GM18517 (cell line): ENCODE data around the gene KRTAP6-3.

Experiments used
- ATAC-seq: cut with Tn5 transposase; IDR thresholded peaks from one replicate; pipeline ENCODE4 v1.9.1; 2021; ENCODE audit warnings: mild to moderate bottlenecking, moderate library complexity; ENCODE audit not compliant: unreplicated experiment

KRTAP6-3 gene, protein sequence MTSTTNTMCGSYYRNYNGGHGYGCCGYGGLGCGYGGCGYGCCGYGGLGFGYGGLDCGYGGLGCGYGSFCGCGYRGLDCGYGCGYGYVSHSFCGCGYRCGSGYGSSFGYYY

DNA sequence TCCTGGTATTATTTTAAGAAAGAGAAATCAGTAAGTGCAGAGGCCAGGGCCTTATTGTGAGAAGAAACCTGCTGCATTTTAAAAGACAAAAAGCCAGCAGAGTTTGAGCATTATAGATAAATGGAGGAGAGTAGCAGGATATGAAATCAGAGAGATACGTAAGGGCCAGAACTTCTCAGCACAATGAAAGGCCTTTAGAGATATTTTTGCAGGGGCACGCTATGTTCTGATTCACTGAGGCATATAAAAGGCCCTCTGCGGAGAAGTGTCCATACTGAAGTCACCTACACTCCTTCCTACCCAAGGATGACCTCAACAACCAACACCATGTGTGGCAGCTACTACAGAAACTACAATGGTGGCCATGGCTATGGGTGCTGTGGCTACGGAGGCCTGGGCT lies at the start of gene KRTAP6-3:
Gene KRTAP6-3, plus strand, starts transcription at position 301 of the 400 bp plus-strand sequence. Its CDS starts 6 bp downstream, at position 307.
- ATAC-seq, result no peak

DNA sequence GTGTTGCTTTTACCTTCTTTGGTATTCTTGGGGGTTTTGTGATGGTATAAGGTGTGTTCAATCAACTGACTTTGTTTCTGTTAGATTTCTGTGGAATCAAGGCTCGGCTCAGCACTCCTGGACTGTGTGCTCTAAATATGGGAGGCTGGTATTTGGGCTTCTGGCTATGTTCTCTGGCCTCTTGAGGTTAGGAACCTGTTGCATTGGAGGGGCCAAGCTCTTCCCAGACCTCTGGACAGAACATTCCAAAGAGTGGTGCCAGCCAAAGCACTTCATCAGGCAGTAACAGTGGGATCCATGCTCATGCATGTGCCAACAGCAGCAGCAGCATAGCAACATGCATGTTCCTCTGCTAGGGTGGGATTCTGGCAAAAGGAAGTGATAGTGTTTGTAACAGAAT lies 39.5 kb upstream of the KRTAP6-3 start:
- ATAC-seq, result no peak

DNA sequence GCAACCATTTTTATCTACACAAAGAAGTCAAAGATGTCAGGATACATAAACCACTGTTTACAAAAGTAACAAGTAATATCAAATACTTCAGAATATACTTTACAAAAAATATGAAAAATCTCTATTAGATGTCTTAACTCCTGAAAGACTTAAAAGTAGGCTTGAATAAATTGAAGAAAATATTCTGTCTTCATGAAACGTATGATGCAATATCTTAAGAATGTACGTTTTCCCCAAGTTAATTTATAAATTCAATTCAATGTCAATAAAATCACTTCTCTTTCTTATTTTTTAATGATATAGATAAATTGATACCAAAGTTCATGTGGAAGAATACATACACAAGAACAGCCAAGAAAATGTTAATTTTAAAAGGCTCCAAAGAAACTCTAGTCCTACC lies 37.1 kb upstream of the KRTAP6-3 start:
- no peak for ATAC-seq

DNA sequence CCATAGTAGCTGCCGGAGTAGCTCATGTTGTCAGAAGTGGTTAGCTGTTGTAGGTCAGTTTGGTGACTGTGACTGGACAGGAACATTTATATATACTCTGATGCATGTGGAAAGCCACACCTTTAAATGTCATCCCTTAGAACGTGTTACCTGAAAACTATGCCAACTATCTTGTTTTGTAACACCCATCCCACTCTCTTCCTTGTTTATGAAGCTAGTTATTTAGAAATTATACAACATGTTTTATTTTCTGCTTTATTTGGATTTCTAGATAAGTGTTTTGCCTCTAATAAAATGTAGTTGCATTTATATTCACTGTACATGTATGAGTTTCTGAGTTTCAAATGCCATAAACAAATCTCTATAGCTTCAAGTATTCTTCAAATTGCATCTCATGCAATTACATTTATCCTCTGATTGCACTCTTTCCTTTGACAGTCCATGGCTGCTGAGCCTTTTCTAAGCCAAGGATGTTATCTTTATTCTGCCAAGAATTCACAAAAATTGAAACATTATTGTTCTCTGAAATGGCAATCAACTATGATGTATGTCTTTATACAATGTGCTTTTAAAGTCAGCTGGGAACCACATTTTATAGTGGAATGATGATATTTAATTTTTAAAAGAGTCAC lies 30.9 kb upstream of the KRTAP6-3 start, which contains the start of gene KRTAP19-7:
Gene KRTAP19-7, minus strand, starts transcription at position 51 of the 632 bp plus-strand sequence. Its CDS starts 25 bp downstream, at position 26.
- ATAC-seq, result no peak

DNA sequence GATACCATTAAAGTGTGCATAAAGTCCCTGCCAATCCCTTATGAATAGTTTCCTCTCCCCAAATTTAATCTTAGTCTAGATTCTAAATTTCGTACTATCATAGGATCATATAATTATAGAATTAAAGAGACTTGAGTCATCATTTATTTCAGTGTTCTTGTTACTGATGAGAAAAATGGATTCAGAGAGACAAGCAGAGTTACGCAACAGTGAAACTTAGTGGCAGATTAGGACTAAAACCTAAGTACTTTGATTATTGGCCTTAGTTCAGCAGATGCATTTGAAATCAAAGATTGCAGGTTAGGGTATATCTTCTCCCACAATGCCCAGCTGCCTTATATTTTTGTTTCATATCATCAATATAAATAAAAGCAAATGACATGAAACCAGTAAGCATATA lies 30.3 kb upstream of the KRTAP6-3 start:
- ATAC-seq, result no peak

DNA sequence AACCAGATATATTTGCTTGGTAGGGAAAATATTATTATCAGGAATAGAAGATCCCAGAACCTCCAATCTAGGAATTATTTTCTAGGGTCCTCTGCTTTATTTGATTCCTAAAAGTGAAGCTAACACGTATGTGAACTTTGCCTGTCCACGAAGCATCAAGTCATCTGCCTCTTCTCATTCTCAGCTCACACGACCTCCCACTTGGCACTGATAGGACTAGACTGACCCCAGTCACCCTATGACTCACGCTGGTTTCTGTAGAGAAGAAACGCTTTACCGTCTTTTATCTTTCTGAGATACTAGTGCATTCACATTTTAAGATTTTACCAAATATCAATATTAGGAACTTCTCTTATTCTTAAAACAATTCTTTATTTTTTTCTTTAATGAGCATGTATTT lies 29.2 kb upstream of the KRTAP6-3 start:
- ATAC-seq, result no peak

DNA sequence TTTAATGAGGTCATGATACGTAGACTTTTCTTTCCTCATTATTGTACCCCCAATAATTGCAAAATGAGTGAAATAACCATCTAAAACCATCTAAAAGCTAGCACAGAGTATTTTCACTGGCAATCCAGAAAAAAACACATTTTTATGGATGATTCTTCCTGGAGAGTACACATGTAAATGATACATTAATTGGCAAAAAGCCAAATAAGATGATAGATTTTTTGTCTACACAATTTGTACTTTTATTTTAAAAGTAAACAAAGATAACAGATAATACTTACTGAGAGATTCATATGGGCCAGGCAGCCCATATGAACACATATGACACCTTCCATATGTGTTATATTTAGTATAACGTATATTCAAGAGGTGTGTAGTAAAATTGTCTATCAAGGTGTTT lies 28.6 kb upstream of the KRTAP6-3 start:
- no peak for ATAC-seq

DNA sequence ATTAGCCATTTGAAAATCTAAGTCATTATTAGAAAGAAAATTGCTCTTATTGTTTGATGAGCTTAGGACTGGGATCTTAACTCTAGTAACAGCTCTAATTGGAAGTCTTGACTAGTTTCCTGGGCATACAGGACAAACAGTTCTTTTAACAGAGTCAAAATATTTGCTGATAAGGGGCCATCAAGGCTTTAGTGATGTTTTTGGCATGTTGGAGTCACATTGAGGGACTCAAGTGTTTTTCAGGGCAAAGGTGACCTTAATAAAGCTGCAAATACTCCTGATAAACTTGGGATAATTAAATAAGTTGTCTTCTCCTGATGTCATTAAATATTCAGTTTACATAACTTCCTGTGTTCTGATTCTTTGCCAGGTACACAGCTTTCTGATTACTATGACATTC lies 24.6 kb upstream of the KRTAP6-3 start:
- ATAC-seq, result no peak

DNA sequence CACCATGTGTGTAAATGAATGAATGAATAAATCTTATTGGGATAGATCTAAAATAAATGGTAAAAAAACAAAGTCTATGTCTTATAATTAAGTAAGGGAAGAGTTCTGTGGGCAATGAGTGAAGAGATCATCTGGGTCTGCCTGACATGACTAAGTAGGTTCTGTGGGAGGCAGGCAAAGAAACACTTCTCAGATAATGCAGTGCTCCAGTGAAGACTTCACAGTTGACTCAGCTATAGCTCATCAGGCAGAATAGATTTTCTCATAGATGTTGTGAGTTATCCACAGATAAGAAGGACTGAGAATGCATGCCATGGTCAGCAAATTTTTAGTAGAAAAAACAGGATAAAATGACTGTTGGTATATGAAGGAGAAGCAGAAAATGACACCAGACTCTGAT lies 14.5 kb upstream of the KRTAP6-3 start:
- no peak for ATAC-seq

DNA sequence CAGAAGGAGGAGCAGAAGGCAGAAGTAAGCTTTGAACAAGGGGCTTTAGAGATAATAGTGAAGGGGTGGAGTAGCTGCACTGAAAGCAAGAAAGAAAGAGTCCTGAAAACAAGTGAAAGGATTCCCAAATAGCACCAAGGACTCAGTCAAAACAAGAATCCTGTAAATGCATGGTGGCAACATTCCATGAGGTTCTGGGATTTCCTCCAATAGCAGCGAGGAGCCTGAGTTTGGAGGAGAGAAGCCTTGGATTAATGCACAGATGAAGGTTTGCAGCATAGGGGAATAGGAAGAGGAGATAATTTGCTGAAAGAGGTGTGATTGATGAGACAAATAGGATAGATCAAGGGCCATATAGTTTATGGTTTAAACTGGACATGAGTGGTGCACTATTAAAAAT lies 12.9 kb upstream of the KRTAP6-3 start:
- ATAC-seq, result no peak

DNA sequence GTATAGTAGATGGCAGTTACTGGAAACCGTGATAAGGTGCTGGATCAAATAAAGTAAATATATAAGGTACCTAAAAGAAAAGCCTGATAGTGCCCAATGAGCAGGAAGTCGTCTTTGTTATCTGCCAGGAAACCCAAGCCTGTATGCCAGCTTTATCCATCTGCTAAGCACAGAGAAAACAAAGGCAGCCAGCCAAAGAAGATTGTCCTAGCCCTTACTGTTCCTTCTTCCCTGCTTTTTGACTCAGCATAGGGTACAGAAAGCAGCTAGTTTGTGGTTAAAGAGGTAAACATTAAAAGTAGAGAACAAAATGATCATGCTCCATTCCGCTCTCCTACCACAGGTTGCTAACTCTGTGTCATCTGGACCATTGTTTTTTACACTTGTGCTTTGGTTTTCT lies 12.1 kb upstream of the KRTAP6-3 start:
- no peak for ATAC-seq

DNA sequence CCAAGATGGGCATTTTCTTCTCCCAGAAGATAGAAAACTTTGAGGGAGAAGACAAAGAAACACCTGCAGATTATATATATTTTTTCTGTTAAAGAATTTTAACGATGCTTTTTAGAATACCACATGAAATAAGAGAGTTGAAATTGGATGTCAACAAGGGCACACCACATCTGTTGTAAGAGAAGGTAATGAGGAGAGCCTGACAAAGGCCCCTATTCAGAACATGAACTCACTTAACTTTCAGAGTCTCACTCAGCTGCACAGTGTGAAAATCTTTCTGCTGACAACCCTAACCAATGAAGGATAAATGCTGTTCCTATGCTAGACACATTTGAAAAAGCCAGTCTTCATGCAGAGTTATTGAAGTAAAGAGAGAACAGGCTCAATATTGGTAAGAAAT lies 9.4 kb upstream of the KRTAP6-3 start:
- no peak for ATAC-seq

DNA sequence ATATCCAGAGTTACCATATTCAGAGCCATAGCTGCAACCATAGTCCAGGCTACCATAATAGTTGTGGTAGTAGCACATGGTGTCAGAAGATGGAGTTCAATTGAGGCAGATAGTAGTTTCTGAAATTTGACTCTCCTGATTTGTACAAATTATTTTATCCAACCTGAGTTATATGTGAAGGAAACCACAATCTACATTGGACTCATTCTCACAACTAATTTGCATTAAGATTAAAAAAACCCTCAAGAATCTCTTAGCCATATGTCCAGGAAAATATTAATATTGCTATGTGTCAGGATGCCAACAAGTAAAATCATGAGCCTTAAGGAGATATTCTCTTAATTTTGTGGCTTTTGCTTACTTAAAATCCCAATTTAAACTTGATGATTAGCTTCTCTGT lies 1.9 kb upstream of the KRTAP6-3 start, which contains the start of gene KRTAP22-2:
Gene KRTAP22-2, minus strand, starts transcription at position 101 of the 400 bp plus-strand sequence.
- no peak for ATAC-seq

DNA sequence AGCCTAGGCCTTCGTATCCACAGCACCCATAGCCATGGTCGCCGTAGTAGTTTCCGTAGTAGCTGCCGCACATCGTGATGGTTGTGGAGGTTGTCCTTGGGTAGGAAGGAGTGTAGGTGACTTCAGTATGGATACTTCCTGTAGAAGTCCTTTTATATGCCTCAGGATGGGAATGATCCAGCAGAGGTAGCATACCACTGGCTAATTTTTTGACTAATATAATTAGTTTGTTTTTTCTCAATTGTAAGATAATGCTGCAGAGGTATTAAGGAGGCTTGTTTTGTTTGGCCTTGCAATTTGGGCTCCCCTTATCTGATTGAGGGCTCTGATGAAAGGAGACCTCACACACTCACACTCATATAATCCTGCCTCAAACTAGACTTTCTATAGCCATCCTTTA lies 6.6 kb downstream of the KRTAP6-3 start, which contains the start of gene KRTAP6-2:
Gene KRTAP6-2, minus strand, starts transcription at position 101 of the 400 bp plus-strand sequence. Its CDS starts 28 bp downstream, at position 73.
- no peak for ATAC-seq

DNA sequence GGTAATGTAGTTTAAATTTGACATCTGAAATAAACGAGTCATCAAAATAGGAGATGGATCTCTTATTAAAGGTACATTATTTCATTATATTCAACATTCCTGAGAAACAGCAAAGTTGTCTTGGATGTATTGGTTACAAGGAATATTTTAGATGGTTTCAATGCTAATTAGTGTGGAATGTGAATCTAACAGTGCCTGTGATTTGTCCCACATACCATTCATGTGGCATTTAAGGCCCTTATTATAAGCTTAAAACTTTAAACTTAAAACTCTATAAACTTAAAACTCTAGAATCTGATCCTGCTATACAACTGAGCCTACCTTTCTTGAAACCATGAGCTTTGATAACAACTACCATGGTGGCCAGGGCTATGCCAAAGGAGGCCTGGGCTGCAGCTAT lies 8.5 kb downstream of the KRTAP6-3 start, which contains the start of gene KRTAP22-1:
Gene KRTAP22-1, plus strand, starts transcription at position 301 of the 400 bp plus-strand sequence.
- ATAC-seq, result no peak

DNA sequence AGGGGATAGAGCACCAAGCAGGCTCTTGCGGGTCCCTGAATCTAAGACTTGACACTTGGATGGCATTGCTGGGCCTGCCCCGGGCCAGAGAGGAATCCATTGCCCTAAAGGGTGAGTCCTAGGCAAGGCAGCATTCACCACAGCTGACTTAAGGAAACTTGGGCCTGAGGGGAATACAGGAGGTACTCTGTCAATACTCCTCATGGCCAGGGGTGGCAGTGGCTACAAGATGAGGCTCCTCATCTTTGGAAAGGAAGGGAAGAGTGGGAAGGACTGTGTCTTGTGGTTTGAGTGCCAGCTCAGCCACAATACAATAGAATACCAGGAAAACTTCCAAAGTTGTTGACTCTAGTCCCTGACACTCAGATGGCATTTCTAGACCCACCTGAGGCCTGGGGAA lies 13.7 kb downstream of the KRTAP6-3 start:
- no peak for ATAC-seq

DNA sequence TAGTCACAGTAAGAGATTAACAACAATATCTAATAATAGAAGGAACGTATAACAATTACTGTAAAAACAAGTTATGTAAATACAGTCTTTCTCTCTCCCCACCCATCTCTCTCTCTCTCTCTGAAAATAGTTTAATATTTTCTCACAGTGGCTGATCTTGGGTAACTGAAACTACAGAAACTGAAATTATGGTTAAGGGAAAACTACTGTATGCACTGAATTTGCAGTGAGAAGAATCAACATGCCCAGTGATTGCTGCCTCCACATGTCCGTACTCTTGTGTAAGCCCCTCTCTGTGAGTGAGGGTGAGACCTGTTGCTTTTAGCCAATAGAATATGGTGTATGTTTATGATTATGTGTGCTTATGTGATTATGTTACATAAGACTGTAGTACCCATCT lies 19.9 kb downstream of the KRTAP6-3 start:
- no peak for ATAC-seq

DNA sequence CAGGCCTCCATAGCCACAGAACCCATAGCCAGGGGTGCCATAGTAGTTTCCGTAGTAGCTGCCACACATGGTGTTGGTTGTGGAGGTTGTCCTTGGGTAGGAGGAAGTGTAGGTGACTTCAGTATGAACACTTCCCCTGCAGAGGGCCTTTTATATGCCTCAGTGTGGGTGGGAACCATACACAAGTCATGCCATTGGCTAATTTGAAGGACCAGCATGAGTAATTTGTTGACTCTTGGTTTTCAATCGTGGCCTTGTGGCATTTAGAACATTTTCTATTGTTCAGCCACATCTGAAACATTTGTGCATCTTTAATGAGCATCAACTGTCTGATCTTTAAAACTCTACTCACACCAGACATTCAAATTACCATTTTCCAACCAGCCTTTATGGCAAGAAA lies 21.6 kb downstream of the KRTAP6-3 start, which contains the start of gene KRTAP6-1:
Gene KRTAP6-1, minus strand, starts transcription at position 95 of the 400 bp plus-strand sequence. Its CDS starts 26 bp downstream, at position 69.
- no peak for ATAC-seq

DNA sequence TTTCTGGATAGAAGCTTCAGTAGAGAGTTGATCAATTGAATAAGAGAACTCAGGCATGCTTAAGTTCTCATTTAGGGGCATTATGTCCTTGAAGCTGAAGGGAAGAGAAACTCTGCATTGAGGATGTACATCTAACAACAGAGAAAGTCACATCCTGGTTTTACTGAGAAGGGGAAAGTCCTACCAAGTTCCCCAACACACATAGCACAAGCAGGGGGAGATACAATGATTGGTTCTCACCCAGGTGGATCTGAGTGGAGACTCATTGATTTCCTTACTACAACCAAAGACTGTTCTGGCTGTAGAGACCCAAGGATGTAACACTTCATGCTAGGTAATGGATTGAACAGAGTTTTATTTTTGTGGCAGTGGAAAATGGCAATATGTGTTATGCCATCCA lies 23.0 kb downstream of the KRTAP6-3 start:
- no peak for ATAC-seq

DNA sequence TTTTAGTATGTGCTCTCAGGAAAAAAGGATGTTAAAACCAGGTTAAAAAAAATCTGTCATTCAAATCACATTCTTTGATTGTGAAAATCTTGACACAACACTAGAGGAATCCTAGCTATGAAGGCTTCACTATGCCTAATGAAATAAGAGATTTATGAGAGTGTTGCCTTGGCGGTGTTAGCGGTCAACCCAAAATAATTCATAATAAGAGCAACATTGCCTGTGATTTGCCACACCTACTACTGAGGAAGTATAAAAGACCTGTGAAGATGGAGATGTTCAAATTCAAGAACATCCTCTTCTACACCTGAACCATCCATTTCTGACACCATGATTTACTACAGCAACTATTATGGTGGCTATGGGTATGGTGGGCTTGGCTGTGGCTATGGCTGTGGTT lies 23.9 kb downstream of the KRTAP6-3 start, which contains the start of gene KRTAP20-1:
Gene KRTAP20-1, plus strand, starts transcription at position 301 of the 400 bp plus-strand sequence. Its CDS starts 30 bp downstream, at position 331.
- no peak for ATAC-seq

DNA sequence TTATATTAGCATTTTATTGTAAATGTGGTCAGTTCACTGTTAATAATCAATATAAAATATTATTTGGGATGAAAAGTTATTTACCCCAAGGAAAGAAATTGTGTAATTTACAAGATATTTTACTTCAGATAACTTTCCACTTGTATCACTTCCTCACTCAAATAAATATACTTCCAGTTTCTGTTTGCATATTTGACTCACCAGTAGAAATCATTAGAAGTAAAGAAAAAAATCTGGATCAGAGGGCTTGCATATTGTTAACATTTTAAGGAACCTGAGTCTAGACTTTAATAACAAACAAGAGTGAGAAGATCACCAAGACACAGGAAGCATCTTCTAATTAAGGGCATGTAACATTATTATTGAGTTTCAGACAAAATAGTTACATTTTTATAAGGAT lies 27.8 kb downstream of the KRTAP6-3 start:
- ATAC-seq, result no peak

DNA sequence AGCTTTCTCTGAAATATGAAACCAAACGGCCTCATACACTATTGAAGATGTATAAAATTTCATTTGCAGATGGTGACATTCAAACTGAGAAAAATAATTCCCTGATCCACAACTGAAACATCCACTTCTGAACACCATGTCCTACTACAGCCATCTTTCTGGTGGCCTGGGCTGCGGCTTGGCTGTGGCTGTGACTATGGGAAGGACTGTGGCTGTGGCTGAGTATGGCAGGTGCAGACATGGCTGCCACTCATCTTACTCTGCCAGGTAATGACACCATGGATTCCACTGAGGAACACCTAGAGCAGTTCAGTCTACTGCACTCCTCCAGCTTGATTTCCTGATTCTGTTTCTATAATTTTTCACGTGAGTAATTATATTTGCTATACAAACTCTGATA lies 28.3 kb downstream of the KRTAP6-3 start, which contains the start of gene KRTAP20-4:
Gene KRTAP20-4, plus strand, starts transcription at position 106 of the 400 bp plus-strand sequence.
- ATAC-seq, result no peak
